GM19463 (cell line): Measurements from ENCODE around the gene LRGUK.

Experiments used
- ATAC-seq: cut with Tn5 transposase; IDR thresholded peaks from one replicate; pipeline ENCODE4 v1.9.1; 2021; ENCODE audit warnings: mild to moderate bottlenecking, moderate library complexity; ENCODE audit not compliant: unreplicated experiment

Gene LRGUK

GRCh38 chr7:134298902-134299683 lies 172.0 kb downstream of the LRGUK start:
- ATAC-seq: peak; percentile 71

- no peak for ATAC-seq
Measured at GRCh38 chr7:134300988-134301387, 173.8 kb downstream of the LRGUK start.

DNA sequence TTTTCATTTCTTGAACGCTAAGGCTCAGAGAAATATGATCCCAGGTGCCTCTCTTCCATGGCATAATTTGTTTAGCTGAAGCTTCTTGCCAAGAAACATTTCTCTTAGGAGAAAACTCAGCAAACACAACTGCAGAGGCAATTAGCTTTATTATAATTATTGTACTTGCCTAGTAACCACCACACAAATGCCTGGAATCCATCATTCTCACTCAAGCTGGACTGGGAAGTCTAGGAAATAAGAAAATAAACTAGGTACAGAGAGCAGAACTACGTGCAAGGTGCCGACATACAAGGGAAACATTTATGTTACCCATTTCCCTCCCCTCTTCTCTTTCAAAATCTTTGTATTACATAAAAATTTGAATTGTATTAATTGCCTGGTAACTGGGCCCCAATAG lies 174.5 kb downstream of the LRGUK start:
- no peak for ATAC-seq

- ATAC-seq: no peak
Measured at GRCh38 chr7:134302120-134302519, 175.0 kb downstream of the LRGUK start.

- ATAC-seq: no peak
Measured at GRCh38 chr7:134307320-134307719, 180.2 kb downstream of the LRGUK start.

GRCh38 chr7:134308548-134308947 lies 181.4 kb downstream of the LRGUK start:
- ATAC-seq: no peak

GRCh38 chr7:134311807-134312206 lies 184.7 kb downstream of the LRGUK start:
- ATAC-seq: no peak

DNA sequence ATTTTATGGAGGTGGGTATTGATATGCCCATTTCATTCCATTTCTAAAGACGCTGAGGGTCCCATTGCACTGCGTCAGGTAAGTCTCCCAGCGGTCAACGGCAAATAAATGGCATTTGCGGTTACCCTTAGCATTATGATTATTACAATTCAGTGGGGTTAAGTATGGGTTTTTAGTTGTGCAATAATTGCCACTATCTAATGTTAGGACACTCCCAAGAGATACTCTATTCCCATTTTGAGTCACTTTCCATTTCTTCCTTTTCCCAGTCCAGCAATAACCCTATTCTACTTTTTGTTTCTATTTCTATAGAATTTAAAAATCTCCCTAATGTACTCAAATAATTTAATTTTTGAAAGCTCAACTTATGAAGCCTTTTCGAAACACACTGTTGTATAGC lies 185.6 kb downstream of the LRGUK start:
- ATAC-seq: no peak

- ATAC-seq: no peak
Measured at GRCh38 chr7:134313543-134313942, 186.4 kb downstream of the LRGUK start.
